ENCODE results near the gene HBA1. TPM values are rescaled to one million over a fixed set of nuclear protein-coding genes. Genes with fewer than 3 reads are reported as not detected.
A peak's percentile ranks its signal among the peaks of the same experiment; 100 is the strongest.
"Not testable (repeated sequence)": the region's sequence is repeated elsewhere in the genome, so short reads cannot be mapped to it uniquely, and the experiment has no call there.

The HBA1 gene
- total and polyA plus RNA-seq, 7 donors: 6.1 to 1,513 (median 22.5) TPM

- ATAC-seq (peak in 3 of 4 donors; percentile 26 to 33 (median 27)), DNase-seq (no peak)
- 89 to 95% (median 92%) methylated on average over 5 of the region's 5 CpGs for WGBS, 3 donors
- Histone ChIP-seq H3K27me3 (ENCODE audit: insufficient read depth in 3 of 3, low read length in 2 of 3) (no peaks in the 10 kb centered on the region), H3K4me1 (no peaks in the 10 kb centered on the region), H3K27ac (no peak overlapping the region), H3K9me3 (no peaks in the 10 kb centered on the region), H3K4me3 (no peak overlapping the region), H3K36me3 (ENCODE audit: insufficient read depth in 1 of 2, low read depth in 1 of 2) (peaks cover 28 to 98% of the 10 kb centered on the region in 2 donors)
- no peak for TF ChIP-seq CTCF (IDR thresholded peaks at IDR 0.05)
- intact Hi-C loops (cut with DNase I): loop anchor here in 1 of 2 donors (10.0 kb wide), 1 partner anchor 154 kb away; the partner anchor contains the start of gene AXIN1
These were observed 23.9 kb downstream of the HBA1 start for GRCh38 chr16:200388-200787.

GRCh38 chr16:203246-203645, 26.8 kb downstream of the HBA1 start:
- Histone ChIP-seq H3K27ac (no peak overlapping the region), H3K27me3 (ENCODE audit: insufficient read depth in 3 of 3, low read length in 2 of 3) (no peaks in the 10 kb centered on the region), H3K9me3 (no peaks in the 10 kb centered on the region), H3K4me1 (peaks cover 6% of the 10 kb centered on the region), H3K4me3 (no peak overlapping the region), H3K36me3 (ENCODE audit: insufficient read depth in 1 of 2, low read depth in 1 of 2) (peaks cover 32 to 97% of the 10 kb centered on the region in 2 donors)
- intact Hi-C loops (cut with DNase I): loop anchor here in 1 of 2 donors (10.0 kb wide), 1 partner anchor 152 kb away; the partner anchor contains the start of gene AXIN1
- WGBS, 3 donors: 94 to 98% (median 97%) methylated on average over 4 of the region's 4 CpGs
- no peak for TF ChIP-seq CTCF (IDR thresholded peaks at IDR 0.05)
- DNase-seq (no peak), ATAC-seq (peak; percentile 62 to 79 (median 72))

GRCh38 chr16:204046-204445, 27.6 kb downstream of the HBA1 start:
- ATAC-seq; H3K4me1 ChIP-seq; H3K27ac ChIP-seq; H3K27me3 ChIP-seq (ENCODE audit: insufficient read depth in 3 of 3, low read length in 2 of 3); DNase-seq; H3K4me3 ChIP-seq; H3K9me3 ChIP-seq: not testable (repeated sequence)
- 75 to 91% (median 81%) methylated on average over 9 of the region's 9 CpGs for WGBS, 3 donors
- H3K36me3 ChIP-seq (ENCODE audit: insufficient read depth in 1 of 2, low read depth in 1 of 2): peaks cover 24 to 95% of the 10 kb centered on the region in 2 donors
- intact Hi-C loops (cut with DNase I): loop anchor here in 1 of 2 donors (10.0 kb wide), 1 partner anchor 151 kb away; the partner anchor contains the start of gene AXIN1

- Histone ChIP-seq H3K27ac (peak overlapping the region; percentile 53), H3K36me3 (ENCODE audit: insufficient read depth in 1 of 2, low read depth in 1 of 2) (peaks cover 19 to 89% of the 10 kb centered on the region in 2 donors), H3K4me1 (peaks cover 27% of the 10 kb centered on the region)
- H3K4me3 ChIP-seq; DNase-seq; H3K27me3 ChIP-seq (ENCODE audit: insufficient read depth in 3 of 3, low read length in 2 of 3); H3K9me3 ChIP-seq: not testable (repeated sequence)
- intact Hi-C loops (cut with DNase I): loop anchor here in 1 of 2 donors (10.0 kb wide), 1 partner anchor 145 kb away; the partner anchor contains the start of gene AXIN1
- WGBS, 3 donors: 51 to 69% (median 57%) methylated on average over 4 of the region's 4 CpGs
- ATAC-seq: peak; percentile 47 to 79 (median 69)
These were observed 32.9 kb downstream of the HBA1 start for GRCh38 chr16:209359-209758.

GRCh38 chr16:211631-212180, 35.2 kb downstream of the HBA1 start:
- peaks cover 8 to 89% of the 10 kb centered on the region in 2 donors for H3K36me3 ChIP-seq (ENCODE audit: insufficient read depth in 1 of 2, low read depth in 1 of 2)
- intact Hi-C loops (cut with DNase I); H3K9me3 ChIP-seq; H3K27me3 ChIP-seq (ENCODE audit: insufficient read depth in 3 of 3, low read length in 2 of 3); H3K4me3 ChIP-seq: not testable (repeated sequence)
- ATAC-seq: peak in 2 of 4 donors; percentile 41 to 47
- H3K4me1 ChIP-seq: peaks cover 21% of the 10 kb centered on the region
- 88 to 92% (median 90%) methylated on average over 14 of the region's 14 CpGs for WGBS, 3 donors
- peak overlapping the region; percentile 54 for H3K27ac ChIP-seq
- peak in 1 of 2 donors; percentile 39 for DNase-seq

- intact Hi-C loops (cut with DNase I): no loop called here
- 43 to 77% (median 49%) methylated on average over 3 of the region's 3 CpGs for WGBS, 3 donors
- Histone ChIP-seq H3K9me3 (no peaks in the 10 kb centered on the region), H3K4me3 (no peak overlapping the region), H3K36me3 (ENCODE audit: insufficient read depth in 1 of 2, low read depth in 1 of 2) (peaks cover 5 to 90% of the 10 kb centered on the region in 2 donors), H3K4me1 (peaks cover 21% of the 10 kb centered on the region), H3K27me3 (ENCODE audit: insufficient read depth in 3 of 3, low read length in 2 of 3) (no peaks in the 10 kb centered on the region), H3K27ac (no peak overlapping the region)
- DNase-seq: no peak
- ATAC-seq: peak in 3 of 4 donors; percentile 32 to 40 (median 40)
- no peak for TF ChIP-seq CTCF (IDR thresholded peaks at IDR 0.05)
These were observed 36.5 kb downstream of the HBA1 start for GRCh38 chr16:212999-213398.

Measured in psoas muscle (tissue), 8 donors.